HG02678 (cell line): Measurements from ENCODE around the gene SH3BP2.
A peak's percentile ranks its signal among the peaks of the same experiment; 100 is the strongest.

ENCODE experiments used
- ATAC-seq: cut with Tn5 transposase; IDR thresholded peaks from one replicate; pipeline ENCODE4 v1.9.1; 2021; ENCODE audit warnings: mild to moderate bottlenecking, moderate library complexity; ENCODE audit not compliant: unreplicated experiment

Gene SH3BP2

DNA sequence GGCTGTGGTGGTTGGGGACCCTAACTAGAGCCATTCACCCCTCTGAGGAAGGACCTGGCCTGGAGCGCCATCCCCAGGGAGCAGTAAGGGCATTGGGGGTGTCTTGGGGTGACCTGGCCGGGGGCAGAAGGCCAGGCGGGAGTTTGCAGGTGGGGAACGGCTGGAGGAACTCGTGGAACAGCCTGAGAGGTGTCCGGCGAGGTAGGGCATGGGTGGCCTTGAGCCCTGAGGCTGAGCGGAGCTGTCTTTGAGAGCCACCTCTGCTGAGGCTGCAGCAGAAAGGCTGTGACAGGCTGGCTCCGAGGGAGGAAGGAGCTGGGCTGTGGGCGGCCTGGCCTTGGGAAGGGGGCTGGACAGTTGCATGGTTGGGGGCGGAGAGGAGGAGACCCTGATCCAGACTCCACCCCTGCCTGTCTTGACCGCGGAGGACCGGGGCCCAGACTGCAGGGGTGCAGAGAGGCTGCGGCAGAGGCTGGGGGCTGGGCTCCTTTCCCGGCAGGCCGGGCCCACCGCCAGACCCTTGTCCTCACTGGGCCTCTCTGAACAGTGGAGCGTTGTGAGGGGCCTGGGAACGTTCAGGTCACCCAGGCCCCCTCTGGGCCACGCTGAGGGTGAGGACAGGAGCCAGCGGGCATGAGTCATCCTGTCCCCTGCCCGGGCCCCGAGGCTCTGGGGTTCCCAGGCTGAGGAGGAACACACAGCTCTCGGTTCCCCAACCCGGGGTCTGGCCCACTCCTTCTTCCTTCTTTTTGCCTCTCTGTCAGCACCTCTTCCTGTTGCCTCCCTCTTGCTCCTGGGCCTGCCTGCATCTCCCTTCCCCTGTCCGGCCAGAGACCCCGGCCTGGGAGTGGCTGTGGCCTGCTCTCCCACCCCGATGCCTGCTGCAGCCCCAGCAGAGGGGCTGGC is 8.1 kb downstream of the SH3BP2 start:
- ATAC-seq: peak; percentile 50

GRCh38 chr4:2802618-2803531 is 10.0 kb downstream of the SH3BP2 start:
- no peak for ATAC-seq

- ATAC-seq: no peak
These were observed 11.0 kb downstream of the SH3BP2 start for GRCh38 chr4:2803624-2804448.

- no peak for ATAC-seq
These were observed 11.6 kb downstream of the SH3BP2 start for GRCh38 chr4:2804449-2804972.

DNA sequence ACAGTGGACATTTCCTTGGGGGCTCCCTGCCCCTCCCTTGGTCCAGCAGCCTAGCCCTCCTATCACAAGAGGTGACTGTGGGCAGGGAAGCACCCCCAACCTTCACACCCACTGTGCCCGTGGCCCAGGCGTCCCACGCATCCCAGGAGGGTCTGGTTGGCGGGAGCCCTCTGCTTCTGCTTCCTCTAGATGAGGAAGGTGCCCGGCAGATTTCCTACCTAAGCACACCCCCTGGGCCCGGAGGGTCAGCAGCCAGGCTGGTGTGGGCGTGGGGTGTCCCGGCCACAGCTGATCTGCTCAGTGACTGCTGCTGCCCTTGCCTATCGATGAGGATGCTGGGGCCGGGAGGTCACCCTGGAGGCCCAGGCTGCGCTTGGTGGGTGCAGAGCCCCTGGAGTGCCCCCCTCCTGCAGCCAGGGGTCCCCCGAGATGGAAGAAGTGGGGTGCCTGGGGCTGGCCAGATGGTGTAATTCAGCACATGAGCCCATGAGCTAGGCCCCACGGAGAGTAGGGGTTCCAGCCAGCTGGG is 12.2 kb downstream of the SH3BP2 start:
- ATAC-seq: no peak

- no peak for ATAC-seq
These were observed 13.0 kb downstream of the SH3BP2 start for GRCh38 chr4:2805712-2806389.

GRCh38 chr4:2806390-2807355 is 13.8 kb downstream of the SH3BP2 start:
- no peak for ATAC-seq

DNA sequence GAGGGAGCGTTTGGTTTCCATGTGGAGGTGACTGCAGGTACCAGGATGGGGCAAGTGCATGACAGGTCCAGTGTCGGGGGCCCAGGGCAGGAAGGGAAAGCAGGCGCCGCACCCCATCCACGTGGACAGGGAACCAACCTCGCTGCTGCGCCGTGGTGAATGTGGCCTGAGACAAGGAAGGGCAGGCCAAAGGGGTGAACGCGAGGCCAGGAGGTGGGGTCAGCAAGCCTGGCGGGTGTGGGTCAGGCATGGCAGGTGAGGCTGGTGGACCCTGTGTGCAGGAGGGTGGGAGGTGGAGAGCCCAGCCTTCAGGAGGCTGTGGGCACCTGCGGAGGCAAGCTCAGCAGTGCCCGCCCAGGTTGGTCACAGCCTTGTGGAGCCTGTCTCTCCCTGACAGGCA is 14.7 kb downstream of the SH3BP2 start:
- ATAC-seq: no peak

GRCh38 chr4:2808001-2808400 is 15.1 kb downstream of the SH3BP2 start:
- no peak for ATAC-seq

DNA sequence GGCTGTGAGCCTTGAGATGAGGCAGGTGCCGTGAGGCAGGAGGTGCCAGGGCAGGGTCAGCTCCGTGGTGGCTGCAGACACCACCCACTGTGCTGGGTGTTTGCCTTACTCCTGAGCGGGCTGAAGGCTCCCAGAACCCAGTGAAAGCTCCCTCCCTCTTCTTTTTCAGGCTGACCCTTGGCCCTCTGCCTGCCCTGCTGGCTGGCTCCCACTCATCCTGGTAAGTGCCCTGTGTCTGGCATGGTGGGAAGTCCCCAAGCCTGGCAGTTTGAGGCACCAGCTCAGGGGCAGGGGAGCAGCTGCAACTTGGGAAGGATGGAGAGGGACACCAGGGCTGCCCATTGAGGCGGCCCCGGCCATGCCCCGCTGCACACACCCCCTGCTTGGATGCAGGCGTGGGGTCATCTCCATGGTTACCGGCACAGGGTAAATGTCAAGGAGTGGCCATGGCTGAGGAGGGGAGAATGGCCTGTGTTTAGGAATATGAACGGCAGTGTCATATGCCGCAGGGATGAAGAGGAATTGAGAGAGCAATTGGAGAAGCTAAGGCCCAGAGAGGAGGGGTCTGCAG is 16.8 kb downstream of the SH3BP2 start:
- ATAC-seq: no peak

- no peak for ATAC-seq
These were observed 17.5 kb downstream of the SH3BP2 start for GRCh38 chr4:2810388-2810787.

DNA sequence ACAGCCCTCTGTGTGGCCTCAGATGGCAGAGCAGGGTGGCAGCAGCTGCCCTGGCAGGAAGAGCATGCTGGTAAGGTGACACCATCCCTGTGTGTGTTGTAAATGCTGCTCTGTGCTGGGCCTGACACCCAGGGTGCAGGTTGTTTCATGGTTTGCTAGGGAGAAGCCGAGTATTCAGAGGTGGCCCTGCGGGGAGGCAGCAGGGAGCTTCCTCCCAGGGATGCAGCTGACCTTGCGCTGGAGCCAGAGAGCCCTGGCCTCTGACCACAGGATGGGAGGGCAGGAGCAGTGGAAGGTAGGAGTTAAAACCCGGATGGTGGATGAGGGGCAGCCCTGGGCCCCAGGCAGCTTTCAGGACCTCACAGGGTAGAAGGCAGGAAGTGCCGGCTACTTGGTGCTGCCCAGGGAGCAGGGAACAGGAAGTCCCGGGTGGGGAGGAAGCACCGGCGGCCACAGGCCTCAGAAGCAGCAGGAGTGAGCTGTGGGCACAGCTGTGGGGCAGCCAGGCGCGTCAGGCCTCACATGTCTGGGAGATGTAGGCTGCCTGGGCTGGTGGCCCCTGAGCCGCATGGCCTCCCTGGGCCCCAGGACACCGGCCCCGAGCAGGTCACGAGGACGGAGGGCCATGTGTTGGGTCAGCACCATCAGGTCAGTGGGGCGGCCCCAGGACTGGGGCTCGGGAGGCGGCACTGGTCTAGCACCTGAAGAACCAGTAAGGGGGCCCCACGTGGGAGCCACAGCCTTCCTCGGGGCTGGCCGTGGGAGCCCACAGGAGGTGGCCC is 19.1 kb downstream of the SH3BP2 start:
- peak; percentile 67 for ATAC-seq

DNA sequence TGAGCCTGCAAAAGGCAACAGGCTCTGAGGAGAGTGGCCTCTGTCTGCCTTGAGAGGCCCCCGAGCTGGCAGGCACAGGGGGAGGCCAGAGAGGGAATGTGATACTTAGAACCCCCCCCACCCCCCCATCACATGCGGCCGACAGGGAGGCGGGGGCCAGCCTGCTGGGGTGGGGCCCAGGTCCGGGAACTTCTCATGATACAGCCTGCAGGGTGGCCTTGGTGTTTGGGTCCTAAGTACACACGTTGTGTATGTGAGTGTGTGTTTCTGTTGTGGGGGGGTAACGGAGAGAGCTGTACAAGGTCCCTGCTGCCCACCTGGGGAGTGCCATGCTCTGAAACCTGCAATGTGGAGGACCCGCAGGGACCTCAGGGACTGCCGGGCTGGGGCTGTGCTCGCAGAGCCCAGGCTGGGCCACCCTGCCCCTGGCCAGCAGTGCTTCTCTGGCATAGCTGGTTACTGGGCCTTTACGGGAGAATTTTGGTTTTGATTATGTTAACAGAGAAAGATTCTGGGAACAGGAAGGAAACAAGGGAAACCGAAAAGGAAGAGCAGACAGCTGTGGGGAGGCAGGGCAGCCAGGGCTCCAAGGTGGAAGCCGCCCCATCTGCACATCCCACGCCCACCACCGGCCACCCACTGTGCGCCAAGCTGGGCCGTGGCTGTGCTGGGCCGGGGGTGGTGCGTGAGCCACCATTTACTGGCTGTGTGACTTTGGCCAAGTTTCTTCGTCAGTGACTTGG is 19.9 kb downstream of the SH3BP2 start:
- ATAC-seq: no peak

- ATAC-seq: no peak
These were observed 20.8 kb downstream of the SH3BP2 start for GRCh38 chr4:2813446-2814405.

DNA sequence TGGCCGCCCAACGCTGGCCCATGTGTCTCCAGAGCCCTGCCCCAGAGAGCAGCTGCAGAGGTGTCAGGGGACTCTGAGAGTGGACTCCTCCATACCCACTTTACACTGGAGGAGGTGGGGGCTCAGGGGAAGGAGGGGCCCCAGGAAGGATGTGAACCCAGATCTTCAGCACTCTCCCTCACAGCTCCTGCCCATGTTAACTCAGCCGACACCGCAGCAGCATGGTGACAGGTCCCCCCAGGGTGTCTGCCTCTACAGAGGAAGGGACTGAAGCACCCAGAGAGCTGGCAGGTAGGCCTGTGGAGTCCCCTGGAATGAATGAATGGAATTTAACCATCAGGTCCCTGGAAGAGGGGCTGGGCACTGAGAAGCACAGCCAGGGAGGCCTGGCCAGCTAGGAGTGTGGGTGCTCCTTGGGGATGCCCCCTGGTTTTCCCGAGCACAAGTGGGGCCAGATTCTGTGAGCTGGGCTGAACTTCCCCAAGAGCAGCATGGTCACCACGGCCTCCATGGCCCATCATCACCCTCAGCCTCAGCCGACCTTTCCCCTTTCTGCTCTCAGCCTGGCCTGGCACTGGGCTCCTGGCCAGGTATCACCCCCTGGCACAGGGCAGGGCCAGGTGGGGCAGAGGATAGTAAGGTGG is 21.9 kb downstream of the SH3BP2 start:
- ATAC-seq: no peak
